ENCODE results near the gene ZNF789.
A peak's percentile ranks its signal among the peaks of the same experiment; 100 is the strongest.

Gene ZNF789

GRCh38 chr7:99504603-99505323 lies 32.1 kb downstream of the ZNF789 start, which contains the start of gene ZKSCAN5:
Gene ZKSCAN5 (plus strand): TSS chr7:99504662. CDS start chr7:99506045, 1,383 bp downstream.
- peak; percentile 93 for DNase-seq (ENCODE audit: low read depth)

GRCh38 chr7:99505324-99505662 lies 32.6 kb downstream of the ZNF789 start:
- no peak for DNase-seq (ENCODE audit: low read depth)

GRCh38 chr7:99514050-99514449 lies 41.4 kb downstream of the ZNF789 start:
- no peak for DNase-seq (ENCODE audit: low read depth)

GRCh38 chr7:99521399-99521798 lies 48.7 kb downstream of the ZNF789 start:
- DNase-seq (ENCODE audit: low read depth): no peak

GRCh38 chr7:99525713-99526440 lies 53.2 kb downstream of the ZNF789 start:
- DNase-seq (ENCODE audit: low read depth): no peak

- no peak for DNase-seq (ENCODE audit: low read depth)
Measured at GRCh38 chr7:99531354-99531765, 58.7 kb downstream of the ZNF789 start.

GRCh38 chr7:99535667-99536066 lies 63.0 kb downstream of the ZNF789 start:
- no peak for DNase-seq (ENCODE audit: low read depth)
